ENCODE data around the gene PXYLP1.

DNA sequence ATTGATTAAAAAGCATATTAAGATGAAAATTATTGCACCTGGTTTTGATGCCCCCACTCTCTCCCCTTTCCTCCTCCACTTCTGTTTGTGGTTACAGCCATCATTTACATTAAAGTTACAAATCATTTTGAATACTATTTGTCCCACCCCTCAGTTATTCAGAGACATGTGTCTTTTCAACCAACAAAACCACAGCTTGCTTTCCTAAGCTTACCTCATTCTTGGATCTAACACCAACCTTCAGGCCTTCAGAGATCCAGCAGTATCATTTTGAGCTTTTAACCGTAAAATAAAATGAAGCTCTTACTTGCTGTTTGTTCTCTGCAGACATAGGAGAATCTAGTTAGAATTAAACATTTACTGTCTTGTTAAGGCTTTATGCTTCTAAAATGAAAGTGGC is 4.7 kb downstream of the PXYLP1 start:
- no peak for TF ChIP-seq CTCF (IDR thresholded peaks at IDR 0.05; ENCODE audit: poor library complexity)
- TF ChIP-seq EZH2phosphoT487 (IDR thresholded peaks at IDR 0.05; ENCODE audit: low read depth, severe bottlenecking, unreplicated experiment), result no peak

Data from hepatocyte (in vitro differentiated cells).